GM06990 (cell line): ENCODE measurements around the gene IFT22.

Experiments used
- DNase-seq: peaks from one replicate; pipeline ENCODE4 v3.0.0-alpha.2; 2011; ENCODE audit not compliant: insufficient read length; ENCODE audit errors: extremely low read depth
- H3K27me3 ChIP-seq: replicated peaks from 2 replicates; pipeline ENCODE4 v1.6.0; 2011; ENCODE audit warnings: low read length; ENCODE audit not compliant: control insufficient read depth, insufficient read depth
- H3K36me3 ChIP-seq: 2 replicates; pipeline ENCODE4 v1.5.1; 2011; ENCODE audit warnings: low read length; ENCODE audit not compliant: control insufficient read depth, insufficient read depth
- H3K4me3 ChIP-seq: replicated peaks from 2 replicates; pipeline ENCODE4 v1.5.1; 2011; ENCODE audit warnings: low read depth, mild to moderate bottlenecking, control low read depth, low read length
- TF ChIP-seq, protein P1 (sequence below): IDR thresholded peaks from 2 replicates; pipeline ENCODE4 v1.5.1; 2011; ENCODE audit warnings: low read length, control low read depth, mild to moderate bottlenecking, inconsistent platforms; ENCODE audit not compliant: insufficient read depth, poor library complexity, severe bottlenecking

IFT22 gene

DNA sequence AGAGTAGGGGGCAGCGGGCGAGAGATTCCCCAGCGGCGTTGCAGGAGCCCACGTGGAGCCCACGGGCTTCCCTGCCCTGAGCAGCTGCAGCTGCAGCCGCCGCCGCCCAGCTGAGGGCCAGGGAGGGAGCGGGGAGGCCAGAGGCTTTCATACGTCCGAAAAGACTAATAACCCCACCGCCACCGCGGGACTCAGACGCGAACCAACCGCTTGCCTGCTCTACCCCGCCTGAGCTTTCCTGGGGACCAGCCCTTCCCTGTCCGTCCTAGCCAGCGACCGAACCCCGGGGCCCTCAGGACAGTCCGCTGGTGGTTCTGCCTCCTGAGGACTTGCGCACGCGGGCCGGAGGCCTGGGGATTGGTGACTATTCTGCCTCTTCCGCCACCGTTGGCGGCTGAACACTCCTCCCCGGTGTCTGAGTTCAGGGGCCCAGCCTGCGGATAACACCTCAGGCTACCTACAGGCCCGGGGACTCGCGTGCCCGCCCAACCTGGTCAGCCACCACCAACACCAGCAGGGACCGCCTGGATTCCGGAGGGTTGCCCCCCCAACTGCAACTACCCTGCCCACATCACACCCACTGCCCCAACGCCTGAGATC, 18.4 kb downstream of the IFT22 start:
- TF ChIP-seq, protein P1, sequence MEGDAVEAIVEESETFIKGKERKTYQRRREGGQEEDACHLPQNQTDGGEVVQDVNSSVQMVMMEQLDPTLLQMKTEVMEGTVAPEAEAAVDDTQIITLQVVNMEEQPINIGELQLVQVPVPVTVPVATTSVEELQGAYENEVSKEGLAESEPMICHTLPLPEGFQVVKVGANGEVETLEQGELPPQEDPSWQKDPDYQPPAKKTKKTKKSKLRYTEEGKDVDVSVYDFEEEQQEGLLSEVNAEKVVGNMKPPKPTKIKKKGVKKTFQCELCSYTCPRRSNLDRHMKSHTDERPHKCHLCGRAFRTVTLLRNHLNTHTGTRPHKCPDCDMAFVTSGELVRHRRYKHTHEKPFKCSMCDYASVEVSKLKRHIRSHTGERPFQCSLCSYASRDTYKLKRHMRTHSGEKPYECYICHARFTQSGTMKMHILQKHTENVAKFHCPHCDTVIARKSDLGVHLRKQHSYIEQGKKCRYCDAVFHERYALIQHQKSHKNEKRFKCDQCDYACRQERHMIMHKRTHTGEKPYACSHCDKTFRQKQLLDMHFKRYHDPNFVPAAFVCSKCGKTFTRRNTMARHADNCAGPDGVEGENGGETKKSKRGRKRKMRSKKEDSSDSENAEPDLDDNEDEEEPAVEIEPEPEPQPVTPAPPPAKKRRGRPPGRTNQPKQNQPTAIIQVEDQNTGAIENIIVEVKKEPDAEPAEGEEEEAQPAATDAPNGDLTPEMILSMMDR, result no peak

DNA sequence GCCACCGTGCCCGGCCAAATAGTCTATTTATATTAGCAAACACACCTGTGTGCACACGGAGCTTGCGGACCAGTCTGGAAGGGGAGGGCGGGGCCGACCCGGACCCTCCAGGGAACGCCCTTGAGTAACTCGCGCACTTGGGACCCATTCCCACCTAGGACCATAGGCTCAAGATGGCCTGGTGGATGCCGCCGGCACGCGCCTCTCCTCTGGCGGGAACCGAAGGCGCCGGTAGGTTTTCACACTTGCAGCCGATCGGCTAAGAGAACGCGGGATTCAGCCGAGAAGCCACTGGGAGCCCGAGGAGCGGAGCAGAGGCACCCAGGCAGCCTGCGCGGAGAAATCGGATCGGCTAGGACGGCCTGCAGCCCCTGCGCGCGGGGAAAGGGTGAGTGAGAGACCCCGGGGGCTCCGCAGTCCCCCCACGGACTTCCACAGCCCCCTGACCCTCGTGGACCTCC, 18.9 kb downstream of the IFT22 start:
- TF ChIP-seq, protein P1, result no peak
- Histone ChIP-seq H3K27me3 (no peaks in the 10 kb centered on the region), H3K36me3 (no peaks in the 10 kb centered on the region), H3K4me3 (no peak overlapping the region)
- no peak for DNase-seq

More for the DNA sequence above, 18.4 kb downstream of the IFT22 start:
- DNase-seq, result no peak
- Histone ChIP-seq H3K27me3 (no peaks in the 10 kb centered on the region), H3K4me3 (no peak overlapping the region), H3K36me3 (no peaks in the 10 kb centered on the region)

DNA sequence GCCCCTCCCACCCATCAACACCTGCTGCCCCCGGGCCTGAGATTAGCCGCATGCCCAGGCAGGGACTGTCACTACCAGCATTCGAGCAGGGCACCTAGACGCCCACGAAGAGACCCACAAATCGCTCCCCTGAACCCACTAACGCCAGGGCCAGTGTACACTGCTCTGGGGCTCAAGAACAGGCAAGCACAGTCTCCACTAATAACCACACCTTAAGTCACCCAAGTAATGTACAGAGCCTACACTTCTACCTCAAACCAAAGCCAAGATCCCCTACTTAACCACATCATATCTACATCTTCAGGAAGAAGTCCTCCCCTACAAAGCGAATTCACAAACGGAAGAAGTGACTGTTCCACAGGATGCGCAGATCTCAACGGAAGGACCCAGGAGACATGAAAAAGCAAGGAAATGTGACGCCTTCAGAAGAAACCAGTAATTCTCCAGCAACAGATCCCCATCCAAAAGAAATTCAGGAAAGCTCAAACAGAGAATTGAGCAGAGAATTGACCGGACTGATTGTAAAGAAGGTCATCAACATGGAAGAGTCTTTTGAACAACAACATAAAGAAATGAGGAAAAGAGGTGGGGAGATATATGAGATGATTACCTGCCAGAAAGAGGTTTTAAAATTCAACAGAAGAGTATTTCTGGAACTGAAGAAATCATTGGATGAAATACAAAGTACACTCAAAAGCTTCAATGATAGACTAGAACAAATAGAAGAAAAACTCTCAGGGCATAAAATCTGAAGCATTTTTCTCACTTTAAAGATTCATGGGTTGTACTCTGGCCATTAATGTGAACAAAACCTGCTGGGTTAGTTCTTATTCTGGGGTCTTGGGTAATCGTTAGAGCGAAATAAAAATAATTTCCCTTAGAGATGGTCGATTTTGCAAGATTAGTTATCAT, 20.9 kb downstream of the IFT22 start:
- no peaks in the 10 kb centered on the region for H3K36me3 ChIP-seq
- TF ChIP-seq, protein P1, result no peak
- no peak for DNase-seq
- H3K27me3 ChIP-seq, result no peaks in the 10 kb centered on the region
- H3K4me3 ChIP-seq, result no peak overlapping the region

DNA sequence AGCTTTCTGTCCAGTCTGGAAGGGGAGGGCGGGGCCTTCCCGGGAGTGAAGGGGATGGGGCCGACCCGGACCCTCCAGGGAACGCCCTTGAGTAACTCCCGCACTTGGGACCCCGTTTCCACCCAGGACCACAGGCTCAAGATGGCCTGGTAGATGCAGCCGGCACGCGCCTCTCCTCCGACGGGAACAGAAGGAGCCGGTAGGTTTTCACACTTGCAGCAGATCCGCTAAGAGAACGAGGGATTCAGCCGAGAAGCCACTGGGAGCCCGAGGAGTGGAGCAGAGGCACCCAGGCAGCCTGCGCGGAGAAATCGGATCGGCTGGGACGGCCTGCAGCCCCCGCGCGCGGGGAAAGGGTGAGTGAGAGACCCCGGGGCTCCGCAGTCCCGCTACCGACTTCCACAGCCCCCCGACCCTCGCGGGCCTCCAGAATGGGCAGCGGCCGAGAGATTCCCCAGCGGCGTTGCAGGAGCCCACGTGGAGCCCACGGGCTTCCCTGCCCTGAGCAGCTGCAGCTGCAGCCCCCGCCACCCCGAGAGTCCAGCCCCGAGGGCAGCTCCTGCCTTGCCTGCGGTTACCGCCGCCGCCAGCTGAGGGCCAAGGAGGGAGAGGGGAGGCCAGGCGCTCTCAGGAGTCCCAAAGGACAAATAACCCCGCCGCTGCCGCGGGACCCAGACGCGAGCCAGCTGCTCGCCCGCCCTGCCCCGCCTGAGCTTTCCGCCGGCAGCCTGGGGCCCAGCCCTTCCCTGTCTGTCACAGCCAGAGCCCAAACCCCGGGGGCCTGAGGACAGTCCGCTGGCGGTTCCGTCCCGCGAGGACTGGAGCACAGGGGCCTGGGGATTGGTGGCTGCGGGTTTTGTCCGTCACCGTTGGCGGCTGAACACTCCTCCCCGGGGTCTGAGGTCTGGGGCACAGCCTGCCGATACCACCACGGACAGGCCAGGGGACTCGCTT, 21.8 kb downstream of the IFT22 start:
- TF ChIP-seq, protein P1, result no peak
- Histone ChIP-seq H3K27me3 (no peaks in the 10 kb centered on the region), H3K36me3 (no peaks in the 10 kb centered on the region), H3K4me3 (no peak overlapping the region)
- no peak for DNase-seq

DNA sequence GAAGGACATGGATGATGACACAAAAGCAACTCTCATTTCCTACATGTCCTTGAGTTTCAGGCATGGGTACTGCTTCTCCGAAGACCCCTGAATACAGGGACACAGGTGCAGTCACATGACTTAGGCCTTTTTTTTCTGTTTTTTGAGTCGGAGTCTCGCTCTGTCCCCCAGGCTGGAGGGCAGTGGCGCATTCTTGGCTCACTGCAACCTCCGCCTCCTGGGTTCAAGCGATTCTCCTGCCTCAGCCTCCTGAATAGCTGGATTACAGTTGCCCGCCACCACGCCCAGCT, 26.8 kb downstream of the IFT22 start:
- DNase-seq, result no peak
- H3K4me3 ChIP-seq, result no peak overlapping the region
- no peaks in the 10 kb centered on the region for H3K36me3 ChIP-seq
- TF ChIP-seq, protein P1, result no peak
- H3K27me3 ChIP-seq, result no peaks in the 10 kb centered on the region; the same call in 1 of the 2 replicates
